Mucosa of gallbladder (tissue), 1 donor: ENCODE measurements around the gene COL18A1. TPM values are rescaled to one million over a fixed set of nuclear protein-coding genes. Genes with fewer than 3 reads are reported as not detected.
A peak's percentile ranks its signal among the peaks of the same experiment; 100 is the strongest.
"Not testable (repeated sequence)": the region's sequence is repeated elsewhere in the genome, so short reads cannot be mapped to it uniquely, and the experiment has no call there.

Source experiments
- DNase-seq: peaks from one replicate; pipeline ENCODE4 v3.0.0-alpha.2; 2020; ENCODE audit warnings: low spot score
- total RNA-seq: library from RNA; stranded (reverse); gene quantifications from one replicate; pipeline ENCODE4 v1.2.1, GENCODE V29; 2021
- donor health status: DM: no; HTN: no; CAD: no.

Gene COL18A1
- total RNA-seq, 1 donor from 2014 or later: 172 TPM

GRCh38 chr21:45517249-45518065 lies 112.5 kb downstream of the COL18A1 start:
- no peak for DNase-seq

DNA sequence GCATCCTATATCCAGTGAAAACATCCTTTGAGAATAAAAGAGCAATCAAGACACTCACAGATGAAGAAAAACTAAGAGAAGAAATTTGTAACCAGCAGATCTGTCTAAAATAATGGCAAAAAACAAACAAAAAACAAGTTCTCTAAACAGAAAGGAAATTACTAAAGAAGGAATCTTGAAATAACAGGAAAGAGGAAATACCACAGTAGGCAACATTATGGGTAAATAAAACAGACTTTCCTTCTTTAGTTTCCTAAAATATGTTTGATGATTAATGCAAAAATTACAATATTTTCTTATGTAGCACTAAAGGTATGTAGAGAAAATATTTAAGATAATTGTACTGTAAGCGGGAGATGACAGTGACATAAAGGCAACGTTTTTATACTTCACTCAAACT lies 113.8 kb downstream of the COL18A1 start:
- DNase-seq: no peak

DNA sequence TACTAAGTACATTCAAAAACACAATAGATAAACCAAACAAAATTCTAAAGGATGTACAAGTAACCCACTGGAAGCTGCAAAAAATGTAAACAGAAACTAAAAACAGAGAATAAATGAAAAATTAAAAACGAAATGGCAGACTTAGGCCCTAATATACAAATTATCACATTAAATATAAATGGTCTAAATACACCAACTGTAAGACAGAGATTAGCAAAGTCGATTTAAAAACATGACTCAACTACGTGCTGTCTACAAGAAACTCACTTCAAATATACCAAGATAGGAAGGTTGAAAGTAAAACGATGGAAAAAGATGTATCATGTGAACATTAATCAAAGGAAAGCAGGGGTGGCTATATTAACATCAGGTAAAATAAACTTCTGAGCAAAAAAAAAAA lies 114.2 kb downstream of the COL18A1 start:
- no peak for DNase-seq

DNA sequence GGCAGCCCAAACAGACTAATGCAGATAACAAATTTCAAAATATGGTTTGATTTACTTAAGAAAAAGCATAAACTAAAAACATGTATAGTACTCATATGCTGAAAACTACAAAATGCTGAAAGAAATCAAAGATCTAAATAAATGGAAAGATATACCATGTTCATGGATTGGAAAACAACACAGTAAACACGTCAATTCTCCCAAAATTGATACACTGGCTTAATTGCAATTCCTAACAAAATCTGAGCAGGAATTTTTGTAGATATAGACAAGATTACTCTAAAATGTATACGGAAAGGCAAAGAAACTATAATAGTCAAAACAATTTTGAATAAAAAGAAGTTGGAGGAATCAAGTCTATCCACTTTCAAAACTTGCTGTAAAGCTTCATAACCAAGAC lies 116.3 kb downstream of the COL18A1 start:
- no peak for DNase-seq

GRCh38 chr21:45522381-45522780 lies 117.4 kb downstream of the COL18A1 start:
- DNase-seq: no peak

DNA sequence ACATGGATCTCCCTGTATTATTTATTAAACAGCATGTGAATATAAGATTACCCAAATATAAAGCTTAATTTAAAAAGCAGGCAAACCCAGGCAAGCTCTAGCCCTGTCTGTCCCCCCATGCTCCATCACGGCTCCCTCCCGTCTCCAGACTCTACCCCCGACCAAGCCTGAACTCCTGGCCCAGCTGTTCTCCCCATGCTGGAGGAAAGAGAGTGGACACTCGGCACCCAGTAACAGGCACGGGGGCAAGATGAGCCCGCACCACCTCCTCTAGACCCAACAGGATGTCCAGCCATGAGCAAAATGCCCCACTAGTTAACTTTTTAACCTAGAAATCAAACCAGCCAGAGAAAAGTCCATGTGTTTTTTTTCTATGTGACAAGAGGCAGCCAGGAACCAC lies 118.0 kb downstream of the COL18A1 start:
- no peak for DNase-seq

GRCh38 chr21:45523411-45524101 lies 118.6 kb downstream of the COL18A1 start:
- DNase-seq: no peak

- no peak for DNase-seq
These were observed 119.8 kb downstream of the COL18A1 start for GRCh38 chr21:45524756-45525152.

DNA sequence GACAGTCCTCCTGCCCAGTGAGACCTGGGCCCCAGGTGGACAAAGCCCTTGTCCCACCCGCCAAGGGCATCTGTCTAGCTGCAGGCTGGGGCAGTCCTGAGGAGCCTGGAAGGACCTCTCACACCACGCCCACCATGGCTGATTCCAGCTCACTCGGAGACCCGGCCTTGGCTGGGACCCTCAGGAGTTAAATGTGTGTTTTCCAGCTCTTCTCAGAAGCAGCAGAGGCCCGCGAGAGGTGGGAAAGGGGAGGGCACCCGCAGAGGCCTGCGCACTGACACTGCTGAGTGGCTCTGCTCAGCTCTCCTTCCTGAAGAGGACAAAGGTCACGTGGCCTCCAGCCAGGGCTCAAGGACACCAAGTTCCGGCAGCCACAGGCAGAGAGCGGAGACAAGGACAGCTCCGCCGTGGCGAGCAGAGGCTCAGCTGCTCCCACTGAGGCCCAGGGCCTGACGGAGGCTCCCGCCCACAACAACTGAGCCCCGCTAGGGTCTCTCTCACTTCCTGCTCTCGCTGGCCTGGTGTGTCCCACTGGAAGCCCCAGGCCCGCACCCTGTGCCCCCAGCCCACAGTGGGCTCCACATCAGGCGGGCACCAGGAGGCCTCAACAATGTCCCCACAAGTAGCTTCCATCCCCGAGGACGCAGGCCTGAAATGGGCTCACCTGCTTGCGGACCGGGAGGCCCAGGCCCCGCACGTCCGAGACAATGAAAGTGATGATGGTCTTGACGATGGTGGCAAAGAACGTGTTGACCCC lies 120.4 kb downstream of the COL18A1 start:
- DNase-seq: peak; percentile 48

DNA sequence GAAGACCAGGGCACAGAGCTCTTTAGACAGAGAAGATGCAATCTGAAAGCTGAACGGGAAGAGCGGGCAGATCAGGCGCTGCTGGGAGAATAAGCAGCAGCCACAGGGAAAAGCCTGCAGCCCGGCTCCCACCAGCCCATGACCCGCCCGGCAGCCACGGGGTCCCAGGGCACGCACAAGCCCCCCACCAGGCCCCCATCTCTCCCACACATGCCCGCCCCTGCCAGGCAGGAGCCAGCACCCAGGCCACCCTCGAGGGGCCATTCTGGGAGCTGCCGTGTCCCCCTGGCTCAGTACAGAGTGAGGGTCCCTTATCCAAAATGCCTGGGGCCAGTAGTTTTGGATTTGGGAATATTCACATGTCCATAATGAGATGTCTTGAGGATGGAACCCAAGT lies 120.9 kb downstream of the COL18A1 start:
- DNase-seq: no peak

- not testable (repeated sequence) for DNase-seq
These were observed 122.4 kb downstream of the COL18A1 start for GRCh38 chr21:45527151-45527999.

- no peak for DNase-seq
These were observed 123.2 kb downstream of the COL18A1 start for GRCh38 chr21:45528028-45528705.

- no peak for DNase-seq
These were observed 124.2 kb downstream of the COL18A1 start for GRCh38 chr21:45528981-45529784.

DNA sequence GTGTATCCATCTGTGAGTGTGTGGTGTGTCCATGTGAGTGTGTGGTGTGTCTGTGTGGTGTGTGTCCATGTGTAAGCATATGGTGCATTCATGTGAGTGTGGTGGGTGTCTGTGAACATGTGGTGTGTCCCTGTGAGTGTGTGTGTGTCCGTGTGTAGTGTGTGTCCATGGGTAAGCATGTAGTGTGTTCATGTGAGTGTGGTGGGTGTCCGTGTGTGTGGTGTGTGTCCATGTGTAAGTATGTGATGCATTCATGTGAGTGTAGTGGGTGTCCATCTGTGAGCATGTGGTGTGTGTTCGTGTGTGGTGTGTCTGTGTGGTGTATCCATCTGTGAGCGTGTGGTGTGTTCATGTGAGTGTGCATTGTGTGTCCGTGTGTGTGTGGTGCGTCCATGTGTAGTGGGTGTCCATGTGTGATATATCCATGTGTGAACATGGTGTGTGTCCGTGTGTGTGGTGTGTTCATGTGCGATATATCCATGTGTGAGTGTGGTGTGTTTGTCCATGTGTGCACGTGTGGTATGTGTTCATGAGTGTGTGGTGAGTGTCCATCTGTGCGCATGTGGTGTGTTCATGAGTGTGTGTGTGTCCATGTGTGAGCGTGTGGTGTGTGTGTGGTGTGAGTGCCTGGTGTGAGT lies 124.9 kb downstream of the COL18A1 start:
- DNase-seq: no peak

GRCh38 chr21:45530423-45531113 lies 125.6 kb downstream of the COL18A1 start:
- DNase-seq: no peak

DNA sequence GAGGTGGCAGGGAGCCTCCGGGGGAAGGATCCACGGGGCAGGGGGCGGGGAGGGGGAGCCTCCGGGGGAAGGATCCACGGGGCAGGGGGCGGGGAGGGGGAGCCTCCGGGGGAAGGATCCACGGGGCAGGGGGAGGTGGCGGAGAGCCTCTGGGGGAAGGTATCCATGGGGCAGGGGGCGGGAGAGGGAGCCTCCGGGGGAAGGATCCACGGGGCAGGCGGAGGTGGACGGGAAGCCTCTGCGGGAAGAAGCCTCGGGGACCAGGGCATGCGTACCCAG lies 126.1 kb downstream of the COL18A1 start:
- not testable (repeated sequence) for DNase-seq

GRCh38 chr21:45531393-45532215 lies 126.6 kb downstream of the COL18A1 start:
- no peak for DNase-seq

DNA sequence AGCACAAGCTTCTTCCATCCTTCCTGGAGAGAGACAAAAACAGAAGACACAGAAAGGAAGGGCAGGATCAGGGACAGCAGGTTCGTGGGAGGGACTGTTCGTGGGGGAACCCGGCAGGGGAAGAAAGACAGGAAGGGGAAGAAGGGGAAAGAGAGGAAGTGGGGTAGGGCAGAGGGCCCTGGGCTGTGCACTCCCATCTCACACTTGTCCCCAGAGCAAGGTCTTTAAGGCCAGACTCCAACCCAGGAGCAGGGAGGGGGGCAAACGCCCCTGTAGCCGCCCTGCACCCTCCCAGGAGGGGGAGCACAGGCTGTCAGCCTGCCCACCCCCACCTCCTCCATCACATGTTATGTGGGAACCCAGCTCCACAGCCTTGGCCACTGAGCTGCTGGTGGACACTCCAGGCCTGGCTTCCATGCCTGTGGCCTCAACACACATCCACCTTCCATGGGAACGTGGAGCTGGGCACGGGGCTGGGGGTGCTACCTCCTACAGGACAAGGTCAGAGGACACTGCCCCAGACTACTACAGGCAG lies 127.9 kb downstream of the COL18A1 start:
- DNase-seq: no peak
